Endothelial cell of umbilical vein (primary cell): ENCODE measurements around the gene DCC. TPM values are rescaled to one million over a fixed set of nuclear protein-coding genes. Genes with fewer than 3 reads are reported as not detected.

Experiments used
- BruUV-seq: library from RNA; stranded (reverse); fragments of 400-500 nt; replicated peaks from 2 replicates; lab custom pipeline; 2021; lab: Mats Ljungman, UMichigan
- CTCF ChIA-PET: fragments of 300-600, 350-600 bp; sonication (Branson Sonifier 250); formaldehyde crosslinking; loops from one replicate; lab custom pipeline; 2021; ENCODE audit warnings: antibody characterized with exemption, inconsistent platforms; lab: Charles Lee
- POLR2A ChIA-PET: fragments of 300-600, 350-600 bp; sonication (Branson Sonifier 250); formaldehyde crosslinking; loops from one replicate; lab custom pipeline; 2021; ENCODE audit warnings: antibody characterized with exemption, inconsistent platforms; lab: Charles Lee
- DNase-seq: peaks from one replicate; pipeline ENCODE4 v3.0.0-alpha.2; 2011; ENCODE audit warnings: low read depth, low spot score
- FAIRE-seq: peaks from 2 replicates; lab custom pipeline; 2011; peaks lifted over from hg19 to GRCh38; lab: Jason Lieb, UNC
- H2AFZ ChIP-seq: 2 replicates; pipeline ENCODE4 v1.6.0; 2012; ENCODE audit warnings: low read depth, low read length, control low read depth, inconsistent platforms
- H3K27ac ChIP-seq: 2 replicates; pipeline ENCODE4 v1.5.1; 2011; ENCODE audit warnings: low read depth, mild to moderate bottlenecking, control low read depth, low read length, moderate library complexity; ENCODE audit not compliant: insufficient read depth
- H3K27me3 ChIP-seq, 2 experiments: 2 replicates each; pipeline versions ENCODE4 v1.6.0 to v1.6.1; 2011; ENCODE audit warnings: low read length in 2 of 2, mixed read lengths in 1 of 2; ENCODE audit not compliant: control insufficient read depth in 2 of 2, insufficient read depth in 2 of 2
- H3K36me3 ChIP-seq, 2 experiments: 2 replicates in 1 of 2; 3 replicates in 1 of 2; pipeline ENCODE4 v1.5.1; 2011; ENCODE audit warnings: low read length in 2 of 2, mild to moderate bottlenecking in 1 of 2, moderate library complexity in 1 of 2; ENCODE audit not compliant: control insufficient read depth in 2 of 2, insufficient read depth in 2 of 2; ENCODE audit errors: extremely low read depth in 1 of 2
- H3K4me1 ChIP-seq: 3 replicates; pipeline ENCODE4 v1.5.1; 2011; ENCODE audit warnings: mild to moderate bottlenecking, low read length; ENCODE audit not compliant: control insufficient read depth, insufficient read depth; ENCODE audit errors: extremely low read depth
- H3K4me2 ChIP-seq: 2 replicates; pipeline ENCODE4 v1.6.1; 2011; ENCODE audit warnings: low read length, control low read depth, mixed read lengths; ENCODE audit not compliant: insufficient read depth
- H3K4me3 ChIP-seq, 3 experiments: fragments of 200-600 bp in 1 of 3; sonication (generic), shearing (Covaris generic) in 1 of 3; replicated peaks in 1 of 3; 2 replicates each; pipeline ENCODE4 v1.5.1; 2011 to 2016; ENCODE audit warnings: control low read depth in 3 of 3, low read length in 3 of 3, mild to moderate bottlenecking in 2 of 3, inconsistent platforms in 1 of 3, low read depth in 1 of 3, moderate library complexity in 1 of 3; ENCODE audit not compliant: insufficient read depth in 1 of 3
- H3K79me2 ChIP-seq: 2 replicates; pipeline ENCODE4 v1.6.0; 2012; ENCODE audit warnings: low read length, inconsistent platforms; ENCODE audit not compliant: control insufficient read depth, insufficient read depth
- H3K9ac ChIP-seq: replicated peaks from 2 replicates; pipeline ENCODE3; 2011; ENCODE audit warnings: low read length, control low read depth; ENCODE audit not compliant: insufficient read depth; ENCODE audit errors: extremely low read depth
- H3K9me1 ChIP-seq: replicated peaks from 3 replicates; pipeline ENCODE4 v1.6.0; 2011; ENCODE audit warnings: mild to moderate bottlenecking, low read length; ENCODE audit not compliant: control insufficient read depth, insufficient read depth; ENCODE audit errors: extremely low read depth
- H3K9me3 ChIP-seq: replicated peaks from 2 replicates; pipeline ENCODE4 v1.5.1; 2012; ENCODE audit warnings: low read length, inconsistent platforms; ENCODE audit not compliant: control insufficient read depth, insufficient read depth
- H4K20me1 ChIP-seq: replicated peaks from 2 replicates; pipeline ENCODE3; 2011; ENCODE audit warnings: mild to moderate bottlenecking, low read length; ENCODE audit not compliant: control insufficient read depth, insufficient read depth; ENCODE audit errors: extremely low read depth
- CTCF ChIP-seq, 2 donors: IDR thresholded peaks; 1 replicate in 1 of 2; 2 replicates in 1 of 2; pipeline ENCODE4 v1.5.1; 2011; ENCODE audit warnings: low read length in 2 of 2, mild to moderate bottlenecking in 2 of 2, moderate library complexity in 2 of 2, control low read depth in 1 of 2, inconsistent platforms in 1 of 2, low read depth in 1 of 2; ENCODE audit not compliant: insufficient read depth in 1 of 2; ENCODE audit errors: extremely low read depth in 1 of 2
- EZH2 ChIP-seq: IDR thresholded peaks from 2 replicates; pipeline ENCODE4 v1.6.1; 2012; ENCODE audit warnings: borderline replicate concordance, low read depth, mild to moderate bottlenecking, moderate library complexity, low read length, inconsistent platforms; ENCODE audit not compliant: severe bottlenecking
- FOS ChIP-seq: IDR thresholded peaks from 2 replicates; pipeline ENCODE4 v1.6.1; 2011; ENCODE audit warnings: mild to moderate bottlenecking, low read length, moderate library complexity, borderline replicate concordance; ENCODE audit not compliant: insufficient read depth
- GATA2 ChIP-seq: IDR thresholded peaks from 2 replicates; pipeline ENCODE4 v1.7.0; 2011; ENCODE audit warnings: low read depth, mild to moderate bottlenecking, moderate library complexity, mixed read lengths, low read length; ENCODE audit not compliant: insufficient read length, insufficient read depth
- JUN ChIP-seq: IDR thresholded peaks from 2 replicates; pipeline ENCODE4 v1.6.1; 2011; ENCODE audit warnings: borderline replicate concordance, low read depth; ENCODE audit not compliant: insufficient read length, insufficient read depth
- MYC ChIP-seq: IDR thresholded peaks from one replicate; pipeline ENCODE4 v1.6.1; 2011; ENCODE audit warnings: mild to moderate bottlenecking, low read depth, low read length
- POLR2A ChIP-seq: IDR thresholded peaks from 2 replicates; pipeline ENCODE4 v1.6.1; 2012; ENCODE audit warnings: low read depth, mild to moderate bottlenecking, control low read depth, low read length
- POLR2AphosphoS5 ChIP-seq: IDR thresholded peaks from 2 replicates; pipeline ENCODE4 v1.6.1; 2012; ENCODE audit warnings: low read depth, mild to moderate bottlenecking, control low read depth, low read length, moderate library complexity; ENCODE audit not compliant: insufficient read depth
- dilution Hi-C: fragments of 300-500 bp; cut with MboI; formaldehyde crosslinking; loops from one replicate; pipeline ENCODE4 v1.15.0; 2019; ENCODE audit warnings: low sequenced_read_pairs; ENCODE audit not compliant: extremely low pct_ligation_motif_present
- intact Hi-C: fragments of 100-400 bp; cut with micrococcal nuclease; formaldehyde crosslinking; loops from one replicate; pipeline ENCODE4 v1.10.0; 2022
- polyA plus RNA-seq, 4 experiments: library from polyadenylated mRNA; depleted of rRNA in 3 of 4; stranded (reverse) in 3 of 4; unstranded in 1 of 4; fragments of >200 nt; gene quantifications; 2 replicates each; pipeline versions ENCODE4 v1.2.1 to v1.2.3, GENCODE V29; 2011 to 2012; ENCODE audit warnings: missing spikeins in 1 of 4
- total RNA-seq: library from RNA; stranded (reverse); gene quantifications from 2 replicates; pipeline ENCODE4 v1.2.3, GENCODE V29; 2021
- TF ChIP-seq, protein P1 (sequence below): IDR thresholded peaks from 2 replicates; pipeline ENCODE4 v1.6.1; 2011; ENCODE audit not compliant: insufficient read depth, insufficient read length

The DCC gene
- total and polyA plus RNA-seq, 2 donors (not counting 3 experiments of a cell fraction or from before 2014, with no cell fraction given) = not detected

DNA sequence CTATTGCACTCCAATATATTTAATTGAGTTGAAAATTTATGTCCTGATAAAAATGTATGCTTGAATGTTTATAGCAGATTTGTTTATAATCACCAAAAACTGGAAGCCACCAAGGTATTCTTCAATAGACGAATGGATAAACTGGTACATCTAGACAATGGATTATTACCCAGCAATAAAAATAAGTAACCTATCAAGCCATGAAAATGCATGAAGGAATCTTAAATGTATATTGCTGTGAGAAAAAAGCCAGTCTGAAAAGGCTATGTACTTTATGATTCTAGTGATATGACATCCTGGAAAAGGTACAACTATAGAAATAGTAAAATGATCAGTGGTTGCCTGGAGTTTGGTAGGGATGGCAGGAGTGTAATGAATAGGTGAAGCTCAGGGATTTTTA lies 580.7 kb downstream of the DCC start:
- dilution Hi-C loops (no loop called here), intact Hi-C loops (no loop called here)
- H2AFZ ChIP-seq = no peak overlapping the region
- H4K20me1 ChIP-seq = no peaks in the 10 kb centered on the region
- no peak overlapping the region for H3K4me3 ChIP-seq
- peaks cover 2% of the 10 kb centered on the region for H3K9me3 ChIP-seq
- H3K27ac ChIP-seq = no peak overlapping the region
- TF ChIP-seq, protein P1, sequence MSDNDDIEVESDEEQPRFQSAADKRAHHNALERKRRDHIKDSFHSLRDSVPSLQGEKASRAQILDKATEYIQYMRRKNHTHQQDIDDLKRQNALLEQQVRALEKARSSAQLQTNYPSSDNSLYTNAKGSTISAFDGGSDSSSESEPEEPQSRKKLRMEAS = no peak
- no peak for TF ChIP-seq CTCF (IDR thresholded peaks at IDR 0.05; ENCODE audit: extremely low read depth in 1 of 2, insufficient read depth in 1 of 2, low read depth in 1 of 2, low read length in 2 of 2)
- no peak for TF ChIP-seq GATA2
- TF ChIP-seq EZH2 = no peak
- TF ChIP-seq POLR2A = no peak
- TF ChIP-seq MYC = no peak
- no peak for TF ChIP-seq POLR2AphosphoS5
- no peak for TF ChIP-seq FOS
- TF ChIP-seq JUN = no peak
- H3K36me3 ChIP-seq = no peaks in the 10 kb centered on the region
- POLR2A ChIA-PET = no interaction called here
- H3K79me2 ChIP-seq = no peaks in the 10 kb centered on the region
- H3K4me2 ChIP-seq = no peak overlapping the region
- BruUV-seq = no TSS peak
- FAIRE-seq (no peak), DNase-seq (no peak)
- H3K4me1 ChIP-seq = no peaks in the 10 kb centered on the region
- H3K9me1 ChIP-seq = no peaks in the 10 kb centered on the region
- H3K9ac ChIP-seq = no peak overlapping the region
- no peaks in the 10 kb centered on the region for H3K27me3 ChIP-seq
- CTCF ChIA-PET = no interaction called here
